B cell (primary cell): ENCODE measurements around the gene OBP2B.

Experiments used
- EZH2 ChIP-seq: IDR thresholded peaks from 2 replicates; pipeline ENCODE4 v1.6.1; 2012; ENCODE audit warnings: borderline replicate concordance, low read depth, mild to moderate bottlenecking, moderate library complexity, low read length; ENCODE audit not compliant: insufficient read depth, poor library complexity, severe bottlenecking
- TF ChIP-seq, protein P1 (sequence below): fragments of 200-600 bp; IDR thresholded peaks from one replicate; pipeline ENCODE4 v1.8.0; 2022; ENCODE audit warnings: antibody characterized with exemption, mild to moderate bottlenecking

DNA sequence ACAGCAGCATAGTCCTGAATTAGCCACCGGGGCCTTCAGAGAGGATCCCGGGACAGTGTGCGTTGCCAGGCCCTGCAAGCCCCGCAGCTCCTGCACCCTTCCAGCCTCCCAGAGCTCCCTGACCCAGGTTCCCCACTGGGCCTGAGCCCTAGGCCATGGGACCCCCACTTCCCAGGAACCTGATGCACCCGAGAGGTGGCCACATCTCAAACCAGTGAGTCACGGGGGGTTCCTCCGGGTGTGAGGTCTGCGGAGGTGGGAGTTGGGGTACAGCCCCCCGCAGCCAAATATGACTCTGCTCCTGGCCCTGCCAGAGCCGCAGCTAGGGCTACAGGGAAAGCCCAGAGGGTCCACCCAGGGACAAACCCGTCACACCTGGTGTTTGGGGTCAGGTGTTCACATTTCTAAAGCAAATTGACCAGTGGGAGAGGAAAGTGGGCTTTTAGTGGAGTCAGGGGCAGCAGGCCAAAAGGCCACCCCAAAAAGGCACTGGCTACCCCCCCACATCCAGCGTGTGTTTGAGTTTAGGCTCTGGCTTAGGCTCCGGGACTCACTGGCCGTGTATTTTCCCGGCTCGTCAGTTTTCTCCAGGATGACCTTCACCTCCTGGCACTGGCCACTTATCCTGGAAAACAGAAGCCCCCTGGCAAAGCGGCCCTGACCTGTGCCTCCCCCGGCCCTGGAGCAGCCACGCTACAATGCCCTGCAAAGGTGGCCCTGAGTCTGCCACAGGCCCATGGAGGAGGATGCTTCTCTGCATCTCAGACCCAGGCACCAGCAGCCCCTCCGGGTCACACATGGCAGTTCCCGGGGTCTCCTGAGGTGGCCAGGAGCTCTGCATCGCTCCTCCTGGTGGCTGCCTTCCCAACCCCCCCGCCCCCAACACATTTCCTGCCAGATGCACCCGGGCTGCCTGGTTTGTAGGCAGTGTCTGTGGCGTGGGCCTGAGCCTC is 17.4 kb upstream of the OBP2B start:
- TF ChIP-seq, protein P1, sequence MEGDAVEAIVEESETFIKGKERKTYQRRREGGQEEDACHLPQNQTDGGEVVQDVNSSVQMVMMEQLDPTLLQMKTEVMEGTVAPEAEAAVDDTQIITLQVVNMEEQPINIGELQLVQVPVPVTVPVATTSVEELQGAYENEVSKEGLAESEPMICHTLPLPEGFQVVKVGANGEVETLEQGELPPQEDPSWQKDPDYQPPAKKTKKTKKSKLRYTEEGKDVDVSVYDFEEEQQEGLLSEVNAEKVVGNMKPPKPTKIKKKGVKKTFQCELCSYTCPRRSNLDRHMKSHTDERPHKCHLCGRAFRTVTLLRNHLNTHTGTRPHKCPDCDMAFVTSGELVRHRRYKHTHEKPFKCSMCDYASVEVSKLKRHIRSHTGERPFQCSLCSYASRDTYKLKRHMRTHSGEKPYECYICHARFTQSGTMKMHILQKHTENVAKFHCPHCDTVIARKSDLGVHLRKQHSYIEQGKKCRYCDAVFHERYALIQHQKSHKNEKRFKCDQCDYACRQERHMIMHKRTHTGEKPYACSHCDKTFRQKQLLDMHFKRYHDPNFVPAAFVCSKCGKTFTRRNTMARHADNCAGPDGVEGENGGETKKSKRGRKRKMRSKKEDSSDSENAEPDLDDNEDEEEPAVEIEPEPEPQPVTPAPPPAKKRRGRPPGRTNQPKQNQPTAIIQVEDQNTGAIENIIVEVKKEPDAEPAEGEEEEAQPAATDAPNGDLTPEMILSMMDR: no peak
- TF ChIP-seq EZH2: no peak
